SK-N-SH (cell line): Measurements from ENCODE around the gene HTR1D. TPM values are rescaled to one million over a fixed set of nuclear protein-coding genes. Genes with fewer than 3 reads are reported as not detected.
"Not testable (repeated sequence)": the region's sequence is repeated elsewhere in the genome, so short reads cannot be mapped to it uniquely, and the experiment has no call there.

Experiments
- CTCF ChIA-PET: fragments of 300-600, 350-600 bp; formaldehyde crosslinking; extraction: SDS; loops from one replicate; lab custom pipeline; 2021; lab: Yijun Ruan, JAX
- POLR2A ChIA-PET: fragments of 350-600 bp; sonication (Branson Sonifier 250); formaldehyde crosslinking; extraction: SDS; loops from one replicate; lab custom pipeline; 2020; ENCODE audit warnings: antibody characterized with exemption, inconsistent platforms; lab: Yijun Ruan, JAX
- DNase-seq: peaks from one replicate; pipeline ENCODE4 v3.0.0; 2012
- H2AFZ ChIP-seq: fragments of 200-600 bp; sonication (generic); 2 replicates; pipeline ENCODE4 v1.8.1; 2016; ENCODE audit warnings: antibody characterized with exemption, mild to moderate bottlenecking, low read depth
- H3F3A ChIP-seq: fragments of 200-600 bp; sonication (generic); replicated peaks from 2 replicates; pipeline ENCODE3; 2016; ENCODE audit warnings: antibody characterized with exemption, mild to moderate bottlenecking; ENCODE audit not compliant: insufficient read depth
- H3K27ac ChIP-seq, 2 experiments: fragments of 200-500 bp in 1 of 2; fragments of 200-600 bp in 1 of 2; sonication (Bioruptor generic) in 1 of 2; sonication (generic), shearing (Covaris generic) in 1 of 2; 2 replicates each; pipeline versions ENCODE4 v1.5.1 to v1.6.1; 2014 to 2016; ENCODE audit warnings: low read depth in 2 of 2, inconsistent platforms in 1 of 2, low read length in 1 of 2, mild to moderate bottlenecking in 1 of 2, mixed read lengths in 1 of 2
- H3K27me3 ChIP-seq: fragments of 200-600 bp; sonication (generic), shearing (Covaris generic); 2 replicates; pipeline ENCODE4 v1.6.1; 2016; ENCODE audit warnings: mixed run types; ENCODE audit not compliant: insufficient read depth
- H3K36me3 ChIP-seq, 2 experiments: fragments of 200-500 bp in 1 of 2; fragments of 200-600 bp in 1 of 2; sonication (Bioruptor generic) in 1 of 2; sonication (generic) in 1 of 2; replicated peaks in 1 of 2; 2 replicates each; pipeline versions ENCODE3 to v1.5.1; 2014 to 2016; ENCODE audit warnings: low read length in 1 of 2, mild to moderate bottlenecking in 1 of 2; ENCODE audit not compliant: insufficient read depth in 2 of 2, control insufficient read depth in 1 of 2
- H3K4me1 ChIP-seq, 2 experiments: fragments of 200-500 bp in 1 of 2; fragments of 200-600 bp in 1 of 2; sonication (Bioruptor generic) in 1 of 2; sonication (generic), shearing (Covaris generic) in 1 of 2; 2 replicates each; pipeline versions ENCODE4 v1.5.1 to v1.6.1; 2014 to 2016; ENCODE audit warnings: low read depth in 1 of 2, low read length in 1 of 2, mixed run types in 1 of 2; ENCODE audit not compliant: insufficient read depth in 2 of 2, control insufficient read depth in 1 of 2
- H3K4me2 ChIP-seq: fragments of 200-600 bp; sonication (generic), shearing (Covaris generic); 2 replicates; pipeline ENCODE4 v1.6.1; 2017; ENCODE audit warnings: mixed run types
- H3K4me3 ChIP-seq, 2 experiments: fragments of 200-500 bp in 1 of 2; fragments of 200-600 bp in 1 of 2; sonication (Bioruptor generic) in 1 of 2; sonication (generic), shearing (Covaris generic) in 1 of 2; 2 replicates each; pipeline versions ENCODE4 v1.5.1 to v1.8.1; 2014 to 2016; ENCODE audit warnings: low read depth in 2 of 2, inconsistent platforms in 1 of 2, low read length in 1 of 2, mild to moderate bottlenecking in 1 of 2, mixed read lengths in 1 of 2, moderate library complexity in 1 of 2
- H3K79me2 ChIP-seq: fragments of 200-600 bp; sonication (generic); 2 replicates; pipeline ENCODE4 v1.8.1; 2017; ENCODE audit warnings: mild to moderate bottlenecking; ENCODE audit not compliant: insufficient read depth
- H3K9ac ChIP-seq: fragments of 200-600 bp; sonication (generic); 2 replicates; pipeline ENCODE4 v1.6.1; 2017; ENCODE audit warnings: mixed run types
- H3K9me2 ChIP-seq: fragments of 200-600 bp; sonication (generic); 2 replicates; pipeline ENCODE4 v1.6.1; 2017; ENCODE audit warnings: mixed run types
- H3K9me3 ChIP-seq: fragments of 200-600 bp; sonication (generic); 2 replicates; pipeline ENCODE4 v1.6.1; 2017; ENCODE audit warnings: mixed run types, mild to moderate bottlenecking, moderate library complexity
- H4K20me1 ChIP-seq: fragments of 200-600 bp; sonication (generic); 2 replicates; pipeline ENCODE4 v1.6.1; 2017; ENCODE audit warnings: mild to moderate bottlenecking, mixed run types; ENCODE audit not compliant: insufficient read depth
- FOSL2 ChIP-seq: IDR thresholded peaks from 2 replicates; pipeline ENCODE4 v1.4.0; 2012; ENCODE audit warnings: low read depth, mild to moderate bottlenecking, moderate library complexity, borderline replicate concordance
- NFIC ChIP-seq: IDR thresholded peaks from 2 replicates; pipeline ENCODE4 v1.4.0; 2012; ENCODE audit warnings: borderline replicate concordance
- PBX3 ChIP-seq: IDR thresholded peaks from 2 replicates; pipeline ENCODE4; 2012
- RAD21 ChIP-seq: IDR thresholded peaks from 2 replicates; pipeline ENCODE4 v1.6.1; 2012; ENCODE audit warnings: mild to moderate bottlenecking, low read length
- RCOR1 ChIP-seq: fragments of 150-350 bp; IDR thresholded peaks from 2 replicates; pipeline ENCODE4 v1.6.1; 2017; ENCODE audit warnings: antibody characterized with exemption, low read length
- REST ChIP-seq: IDR thresholded peaks from 2 replicates; pipeline ENCODE4 v1.6.1; 2012; ENCODE audit warnings: mild to moderate bottlenecking, low read depth, low read length, moderate library complexity
- RFX5 ChIP-seq: IDR thresholded peaks from 2 replicates; pipeline ENCODE4 v1.6.1; 2012; ENCODE audit warnings: mild to moderate bottlenecking, improper control_type of control experiment, low read length
- USF2 ChIP-seq: fragments of 150-350 bp; IDR thresholded peaks from 2 replicates; pipeline ENCODE4 v1.6.1; 2017; ENCODE audit warnings: antibody characterized with exemption, low read length, low read depth, borderline replicate concordance
- ZBTB33 ChIP-seq: IDR thresholded peaks from 2 replicates; pipeline ENCODE4 v1.4.0; 2012; ENCODE audit warnings: low read depth, borderline replicate concordance
- WGBS: methylation state at CpG from one replicate; pipeline ENCODE4 v1.1.6; 2017; ENCODE audit warnings: low lambda C conversion rate; 5-methylcytosine and 5-hydroxymethylcytosine counted together
- polyA plus RNA-seq, 3 experiments: library from polyadenylated mRNA; depleted of rRNA; stranded (reverse); fragments of >200 nt; gene quantifications; 2 replicates each; pipeline ENCODE4 v1.2.3, GENCODE V29; 2012

The HTR1D gene
- polyA plus RNA-seq, 1 of the 3 experiments (the other 2 are of a cell fraction): 0.39 TPM

GRCh38 chr1:23224739-23225648 lies 7.7 kb upstream of the HTR1D start (continued):
- TF ChIP-seq RCOR1: peak; percentile 90
- TF ChIP-seq RAD21: no peak
- TF ChIP-seq RFX5: no peak
- peak; percentile 97 for TF ChIP-seq NFIC

GRCh38 chr1:23223963-23224362 lies 6.7 kb upstream of the HTR1D start:
- H3K9ac ChIP-seq, H3K27ac ChIP-seq, H3K27me3 ChIP-seq, POLR2A ChIA-PET, H2AFZ ChIP-seq, H3K79me2 ChIP-seq, H3K9me3 ChIP-seq, H4K20me1 ChIP-seq, H3K4me2 ChIP-seq, CTCF ChIA-PET, DNase-seq, H3F3A ChIP-seq, H3K4me3 ChIP-seq, H3K9me2 ChIP-seq, H3K36me3 ChIP-seq: not testable (repeated sequence)
- WGBS: 86% methylated on average over 6 of the region's 6 CpGs
- H3K4me1 ChIP-seq: peaks cover 8 to 15% of the 10 kb centered on the region in 2 experiments; a peak in 3 of 4 replicates

- H3K9me2 ChIP-seq, H3K9ac ChIP-seq, H3K27ac ChIP-seq, H3K27me3 ChIP-seq, H2AFZ ChIP-seq, H3F3A ChIP-seq, H3K79me2 ChIP-seq, H3K36me3 ChIP-seq, H3K9me3 ChIP-seq, POLR2A ChIA-PET, H4K20me1 ChIP-seq, DNase-seq, H3K4me3 ChIP-seq, H3K4me2 ChIP-seq, CTCF ChIA-PET: not testable (repeated sequence)
- 95% methylated on average over 1 of the region's 1 CpG for WGBS
- H3K4me1 ChIP-seq: peaks cover 8 to 15% of the 10 kb centered on the region in 2 experiments; a peak in 3 of 4 replicates
Measured at GRCh38 chr1:23223490-23223951, 6.2 kb upstream of the HTR1D start.

GRCh38 chr1:23222742-23223141 lies 5.4 kb upstream of the HTR1D start:
- no peaks in the 10 kb centered on the region for H3K36me3 ChIP-seq
- no peaks in the 10 kb centered on the region for H4K20me1 ChIP-seq
- no peak overlapping the region for H3K4me2 ChIP-seq
- H3K9ac ChIP-seq: no peak overlapping the region
- H2AFZ ChIP-seq: no peak overlapping the region
- H3K4me3 ChIP-seq: no peak overlapping the region
- H3K9me2 ChIP-seq: no peaks in the 10 kb centered on the region
- H3K9me3 ChIP-seq: no peaks in the 10 kb centered on the region
- H3K79me2 ChIP-seq: no peaks in the 10 kb centered on the region
- no peaks in the 10 kb centered on the region for H3F3A ChIP-seq
- H3K27me3 ChIP-seq: peaks cover 2% of the 10 kb centered on the region; the same call in 1 of the 2 replicates
- ChIA-PET POLR2A (no interaction called here), CTCF (interaction anchor here (2.4 to 2.7 kb wide), 2 partner anchors 11 to 38 kb away, joined by 10 to 13 read pairs; no protein-coding TSS in a partner anchor)
- no peak overlapping the region for H3K27ac ChIP-seq
- peaks cover 8 to 15% of the 10 kb centered on the region in 2 experiments; a peak in 3 of 4 replicates for H3K4me1 ChIP-seq
- 92% methylated on average over 3 of the region's 3 CpGs for WGBS
- DNase-seq: no peak
- TF ChIP-seq REST (no peak), USF2 (no peak), ZBTB33 (no peak), FOSL2 (no peak), PBX3 (no peak)
